ENCODE results near the gene NEDD4. TPM values are rescaled to one million over a fixed set of nuclear protein-coding genes. Genes with fewer than 3 reads are reported as not detected.

Gene NEDD4
- total RNA-seq, 2 donors from 2014 or later: 7.2 to 10.0 TPM

DNA sequence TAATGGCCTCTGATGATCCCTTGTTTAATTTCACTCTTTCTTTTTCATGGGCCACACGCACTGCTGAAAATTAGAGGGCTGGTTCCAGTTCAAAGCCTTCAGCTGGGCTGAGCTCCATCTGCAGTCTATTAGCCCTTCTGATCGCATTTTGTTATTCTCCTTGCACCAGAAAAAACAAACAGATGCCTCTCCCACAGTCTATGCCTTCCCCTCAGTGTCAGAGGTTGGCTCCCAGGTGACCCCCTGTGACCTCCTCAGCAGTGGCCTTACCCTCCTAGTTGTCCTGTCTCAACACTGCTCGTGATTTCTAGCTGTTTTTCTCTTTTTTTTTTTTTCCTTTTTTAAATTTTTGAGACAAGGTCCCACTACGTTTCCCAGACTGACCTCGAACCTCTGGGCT lies 173.4 kb downstream of the NEDD4 start:
- TF ChIP-seq, protein P1, sequence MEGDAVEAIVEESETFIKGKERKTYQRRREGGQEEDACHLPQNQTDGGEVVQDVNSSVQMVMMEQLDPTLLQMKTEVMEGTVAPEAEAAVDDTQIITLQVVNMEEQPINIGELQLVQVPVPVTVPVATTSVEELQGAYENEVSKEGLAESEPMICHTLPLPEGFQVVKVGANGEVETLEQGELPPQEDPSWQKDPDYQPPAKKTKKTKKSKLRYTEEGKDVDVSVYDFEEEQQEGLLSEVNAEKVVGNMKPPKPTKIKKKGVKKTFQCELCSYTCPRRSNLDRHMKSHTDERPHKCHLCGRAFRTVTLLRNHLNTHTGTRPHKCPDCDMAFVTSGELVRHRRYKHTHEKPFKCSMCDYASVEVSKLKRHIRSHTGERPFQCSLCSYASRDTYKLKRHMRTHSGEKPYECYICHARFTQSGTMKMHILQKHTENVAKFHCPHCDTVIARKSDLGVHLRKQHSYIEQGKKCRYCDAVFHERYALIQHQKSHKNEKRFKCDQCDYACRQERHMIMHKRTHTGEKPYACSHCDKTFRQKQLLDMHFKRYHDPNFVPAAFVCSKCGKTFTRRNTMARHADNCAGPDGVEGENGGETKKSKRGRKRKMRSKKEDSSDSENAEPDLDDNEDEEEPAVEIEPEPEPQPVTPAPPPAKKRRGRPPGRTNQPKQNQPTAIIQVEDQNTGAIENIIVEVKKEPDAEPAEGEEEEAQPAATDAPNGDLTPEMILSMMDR (IDR thresholded peaks at IDR 0.05): no peak
- H3K36me3 ChIP-seq: no peaks in the 10 kb centered on the region
- no peak overlapping the region for H3K4me3 ChIP-seq
- peaks cover 0 to 4% of the 10 kb centered on the region in 2 donors for H3K4me1 ChIP-seq
- no peak for DNase-seq (ENCODE audit: low spot score)
- H3K9me3 ChIP-seq: no peaks in the 10 kb centered on the region
- no peak overlapping the region for H3K27ac ChIP-seq
- no peaks in the 10 kb centered on the region for H3K27me3 ChIP-seq

DNA sequence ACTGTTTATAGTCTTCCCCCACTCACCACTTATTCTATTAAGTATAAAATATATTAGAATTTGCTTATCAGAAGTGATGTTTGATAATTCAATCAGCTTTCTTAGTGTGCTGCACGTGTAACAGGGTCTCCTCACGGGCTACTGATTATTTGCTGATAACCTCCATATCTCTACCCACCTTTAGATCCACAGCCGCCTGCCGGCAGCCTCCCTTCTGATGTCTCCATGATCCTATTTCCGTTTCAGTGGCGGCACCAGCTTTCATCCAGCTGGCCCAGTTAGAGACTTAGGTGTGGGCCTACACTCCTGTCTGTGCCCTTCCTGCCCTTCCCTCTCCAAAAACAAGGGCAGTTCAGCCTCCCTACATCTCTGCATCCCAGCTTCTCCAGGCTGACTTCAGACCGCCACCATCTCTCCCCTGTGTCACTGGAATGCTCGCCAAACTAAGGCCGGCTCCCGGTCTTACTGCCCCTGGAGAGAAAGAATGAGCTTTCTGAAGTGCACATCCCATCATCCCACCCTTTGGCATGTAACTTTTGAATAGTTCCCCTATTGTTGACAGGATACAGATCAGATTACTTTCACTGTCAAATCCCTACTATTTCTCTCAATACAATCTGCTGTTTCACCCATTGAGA lies 173.9 kb downstream of the NEDD4 start:
- no peak overlapping the region for H3K27ac ChIP-seq
- TF ChIP-seq, protein P1 (IDR thresholded peaks at IDR 0.05): no peak
- H3K4me3 ChIP-seq: no peak overlapping the region
- H3K36me3 ChIP-seq: no peaks in the 10 kb centered on the region
- no peaks in the 10 kb centered on the region for H3K9me3 ChIP-seq
- DNase-seq (ENCODE audit: low spot score): no peak
- no peaks in the 10 kb centered on the region for H3K27me3 ChIP-seq
- peaks cover 0 to 4% of the 10 kb centered on the region in 2 donors for H3K4me1 ChIP-seq

DNA sequence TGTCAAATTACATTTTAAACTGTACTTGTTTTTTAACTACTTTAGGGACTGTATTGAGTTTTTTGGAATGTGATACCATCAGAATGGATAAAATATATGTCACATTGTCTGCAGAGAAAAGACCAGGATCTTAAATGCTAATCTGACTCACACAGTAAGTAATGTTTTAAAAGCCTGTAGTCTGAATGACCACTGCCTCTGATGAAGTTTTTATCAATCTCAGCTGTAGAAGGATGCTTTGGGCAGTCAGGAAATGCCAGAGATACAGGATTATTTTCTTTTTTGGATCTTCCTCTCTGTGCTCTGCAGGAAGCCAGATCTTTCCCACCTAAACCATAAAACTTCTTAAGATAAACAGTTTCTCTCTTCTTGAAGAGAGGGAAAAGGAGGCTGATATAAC lies 177.4 kb downstream of the NEDD4 start:
- H3K27ac ChIP-seq: no peak overlapping the region
- H3K9me3 ChIP-seq: no peaks in the 10 kb centered on the region
- no peaks in the 10 kb centered on the region for H3K4me1 ChIP-seq
- no peak overlapping the region for H3K4me3 ChIP-seq
- no peaks in the 10 kb centered on the region for H3K36me3 ChIP-seq
- no peaks in the 10 kb centered on the region for H3K27me3 ChIP-seq
- no peak for DNase-seq (ENCODE audit: low spot score)
- TF ChIP-seq, protein P1 (IDR thresholded peaks at IDR 0.05): no peak

DNA sequence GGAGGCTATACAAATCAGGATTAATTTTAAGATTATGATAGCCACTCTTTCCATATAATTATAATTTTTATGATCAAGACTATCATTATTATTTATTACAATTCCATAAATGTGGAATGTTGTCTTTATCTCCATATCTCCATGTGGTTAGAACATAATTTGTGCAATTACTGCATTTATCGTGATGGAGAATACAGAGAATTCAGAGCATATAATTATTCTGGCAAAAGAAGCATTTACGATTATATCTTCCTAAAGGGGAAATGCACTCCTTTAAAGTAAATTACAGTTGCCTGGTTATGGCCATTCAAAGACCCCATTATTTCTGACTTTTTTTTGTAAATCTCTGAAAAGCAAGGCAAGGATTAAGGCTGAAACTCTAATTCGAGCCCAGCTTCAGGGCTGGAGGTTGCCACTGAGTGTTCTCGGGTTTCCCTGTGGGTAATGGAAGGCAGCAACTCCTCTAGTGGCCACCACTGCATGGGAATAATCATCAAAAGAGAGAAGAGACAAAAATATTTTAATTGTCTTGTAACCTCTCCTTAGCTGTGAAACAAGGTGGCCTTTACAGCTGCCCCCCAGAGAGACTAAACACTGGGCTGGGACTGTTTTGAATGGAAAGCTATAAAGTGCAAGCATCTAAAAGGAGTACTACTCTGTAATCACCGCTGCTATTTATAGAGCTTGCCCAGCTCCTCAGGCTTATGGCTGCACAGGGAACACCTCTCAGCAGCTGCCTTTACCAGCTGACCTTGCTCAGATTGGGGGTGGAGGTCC lies 190.6 kb downstream of the NEDD4 start:
- no peak for DNase-seq (ENCODE audit: low spot score)

DNA sequence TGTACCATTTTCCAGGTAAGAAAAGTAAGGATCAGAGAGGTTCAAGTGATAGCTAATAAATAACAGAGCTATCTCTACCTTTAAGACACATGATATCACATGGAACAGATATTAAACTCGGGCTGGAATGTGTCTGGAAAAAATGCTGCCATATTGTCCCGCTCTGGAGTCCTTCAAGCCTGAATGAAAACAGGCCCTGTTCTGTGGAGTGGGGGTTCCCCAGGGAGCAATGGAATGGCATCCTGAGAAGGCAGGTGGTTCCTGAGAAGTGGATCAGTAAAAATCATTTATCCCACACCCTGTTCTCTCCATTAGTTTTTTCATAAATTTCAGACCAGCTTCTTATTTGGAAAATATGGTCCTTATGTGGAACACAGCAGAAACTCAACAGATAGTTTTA lies 193.2 kb downstream of the NEDD4 start:
- Histone ChIP-seq H3K36me3 (no peaks in the 10 kb centered on the region), H3K9me3 (no peaks in the 10 kb centered on the region)
- TF ChIP-seq, protein P1 (IDR thresholded peaks at IDR 0.05): no peak

More for the DNA sequence above, 190.6 kb downstream of the NEDD4 start:
- no peaks in the 10 kb centered on the region for H3K4me1 ChIP-seq
- TF ChIP-seq, protein P1 (IDR thresholded peaks at IDR 0.05): no peak
- H3K36me3 ChIP-seq: no peaks in the 10 kb centered on the region
- no peak overlapping the region for H3K4me3 ChIP-seq
- H3K27me3 ChIP-seq: no peaks in the 10 kb centered on the region
- no peak overlapping the region for H3K27ac ChIP-seq
- no peaks in the 10 kb centered on the region for H3K9me3 ChIP-seq

More for the DNA sequence above, 193.2 kb downstream of the NEDD4 start:
- Histone ChIP-seq H3K4me3 (no peak overlapping the region), H3K27ac (no peak overlapping the region), H3K27me3 (no peaks in the 10 kb centered on the region), H3K4me1 (no peaks in the 10 kb centered on the region)
- no peak for DNase-seq (ENCODE audit: low spot score)
